Ramos (cell line): ENCODE measurements around the gene CAV1.

ENCODE experiments used
- in situ Hi-C: fragments of 300-500 bp; cut with MboI; formaldehyde crosslinking; loops from one replicate; pipeline ENCODE4 v1.14.3; 2022; ENCODE audit warnings: low sequenced_read_pairs; ENCODE audit not compliant: unreplicated experiment

The CAV1 gene

GRCh38 chr7:116552602-116553001, 27.8 kb downstream of the CAV1 start:
- in situ Hi-C loops = no loop called here

GRCh38 chr7:116553168-116553964, 28.5 kb downstream of the CAV1 start:
- in situ Hi-C loops = no loop called here

GRCh38 chr7:116554436-116554835, 29.6 kb downstream of the CAV1 start:
- in situ Hi-C loops = no loop called here

DNA sequence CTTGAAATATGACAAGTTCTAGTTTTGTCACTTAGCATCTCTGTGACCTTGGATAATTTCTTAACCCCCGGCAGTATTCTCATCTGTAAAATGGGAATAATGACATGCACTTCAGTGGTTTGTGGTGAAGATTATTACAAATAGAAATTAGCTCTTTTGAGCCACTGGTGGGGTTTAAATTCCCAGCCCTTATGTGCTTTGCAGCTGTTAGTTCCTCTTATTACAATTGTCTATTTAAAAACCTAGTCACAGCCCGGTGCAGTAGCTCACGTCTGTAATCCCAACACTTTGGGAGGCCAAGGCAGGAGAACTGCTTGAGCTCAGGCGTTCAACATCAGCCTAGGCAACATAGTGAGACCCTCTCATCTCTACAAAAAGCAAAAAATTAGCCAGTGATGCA, 30.1 kb downstream of the CAV1 start:
- in situ Hi-C loops = no loop called here

- in situ Hi-C loops = no loop called here
Observed at GRCh38 chr7:116557066-116557585, 32.3 kb downstream of the CAV1 start.

DNA sequence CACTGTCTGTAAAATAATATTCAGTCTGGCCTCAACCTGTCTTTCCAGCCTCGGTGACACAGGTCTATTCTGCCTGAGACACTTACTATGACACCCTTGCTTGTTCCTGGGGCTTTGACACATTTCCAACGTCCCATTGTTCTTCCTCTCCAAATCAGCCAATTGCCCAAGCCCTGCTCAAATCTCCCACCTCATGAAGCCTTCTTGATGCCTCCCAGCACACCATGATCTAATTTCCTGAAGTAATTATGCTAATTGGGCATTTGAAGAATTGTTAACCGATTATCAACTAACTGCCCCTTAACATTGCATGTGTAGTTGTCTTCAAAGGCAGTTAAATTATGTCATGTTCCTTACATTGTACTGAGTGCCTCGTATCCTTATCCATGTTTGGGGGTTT, 33.1 kb downstream of the CAV1 start:
- in situ Hi-C loops = no loop called here

DNA sequence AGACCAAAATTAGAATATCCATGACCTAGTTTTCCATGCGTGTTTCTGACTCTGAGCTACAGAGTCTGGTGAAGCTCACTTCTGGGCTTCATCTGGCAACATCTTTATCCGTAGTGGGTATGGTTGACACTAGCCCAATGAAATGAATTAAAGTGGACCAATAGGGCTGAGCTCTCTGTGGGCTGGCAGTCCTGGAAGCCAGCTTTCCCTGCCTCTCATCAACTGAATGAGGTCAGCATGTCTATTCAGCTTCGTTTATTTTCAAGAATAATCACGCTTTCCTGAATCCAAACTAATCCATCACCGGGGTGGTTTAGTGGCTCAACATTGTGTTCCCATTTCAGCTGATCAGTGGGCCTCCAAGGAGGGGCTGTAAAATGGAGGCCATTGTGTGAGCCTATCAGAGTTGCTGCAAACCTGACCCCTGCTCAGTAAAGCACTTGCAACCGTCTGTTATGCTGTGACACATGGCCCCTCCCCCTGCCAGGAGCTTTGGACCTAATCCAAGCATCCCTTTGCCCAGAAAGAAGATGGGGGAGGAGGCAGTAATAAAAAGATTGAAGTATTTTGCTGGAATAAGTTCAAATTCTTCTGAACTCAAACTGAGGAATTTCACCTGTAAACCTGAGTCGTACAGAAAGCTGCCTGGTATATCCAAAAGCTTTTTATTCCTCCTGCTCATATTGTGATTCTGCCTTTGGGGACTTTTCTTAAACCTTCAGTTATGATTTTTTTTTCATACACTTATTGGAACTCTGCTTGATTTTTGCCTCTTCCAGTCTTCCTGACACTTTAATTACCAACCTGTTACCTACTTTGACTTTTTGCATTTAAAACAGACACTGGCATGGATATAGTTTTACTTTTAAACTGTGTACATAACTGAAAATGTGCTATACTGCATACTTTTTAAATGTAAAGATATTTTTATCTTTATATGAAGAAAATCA, 35.5 kb downstream of the CAV1 start:
- in situ Hi-C loops = no loop called here

DNA sequence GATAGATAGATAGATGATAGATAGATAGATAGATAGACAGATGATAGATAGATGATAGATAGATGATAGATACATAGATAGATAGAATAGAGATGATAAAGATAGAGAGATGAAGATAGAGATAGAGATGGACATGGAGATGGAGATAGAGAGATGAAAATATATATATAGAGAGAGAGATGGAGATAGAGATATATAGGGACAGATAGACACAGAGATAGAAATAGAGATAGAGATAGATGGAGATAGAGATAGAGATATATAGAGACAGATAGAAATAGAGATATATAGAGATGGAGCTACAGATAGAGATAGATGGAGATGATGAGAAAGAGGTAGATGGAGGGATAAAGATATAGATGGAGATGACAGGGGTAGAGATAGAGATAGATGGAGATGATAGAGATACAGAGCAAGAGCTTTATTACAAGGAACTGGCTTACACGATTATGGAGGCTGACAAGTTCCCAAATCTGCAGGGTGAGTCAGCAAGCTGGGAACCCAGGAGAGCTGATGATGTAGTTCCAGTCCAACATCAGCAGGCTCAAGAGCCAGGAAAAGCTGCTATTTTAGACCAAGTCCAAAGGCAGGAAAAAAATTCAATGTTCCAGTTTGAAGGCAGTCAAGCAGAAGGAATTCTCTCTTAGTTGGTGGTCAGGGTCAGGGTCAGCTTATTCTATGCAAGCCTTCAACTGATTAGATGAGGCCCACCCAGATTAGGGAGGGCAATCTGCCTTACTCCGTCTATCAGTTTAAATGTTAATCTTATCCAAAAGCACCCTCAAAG, 37.1 kb downstream of the CAV1 start:
- in situ Hi-C loops = no loop called here

DNA sequence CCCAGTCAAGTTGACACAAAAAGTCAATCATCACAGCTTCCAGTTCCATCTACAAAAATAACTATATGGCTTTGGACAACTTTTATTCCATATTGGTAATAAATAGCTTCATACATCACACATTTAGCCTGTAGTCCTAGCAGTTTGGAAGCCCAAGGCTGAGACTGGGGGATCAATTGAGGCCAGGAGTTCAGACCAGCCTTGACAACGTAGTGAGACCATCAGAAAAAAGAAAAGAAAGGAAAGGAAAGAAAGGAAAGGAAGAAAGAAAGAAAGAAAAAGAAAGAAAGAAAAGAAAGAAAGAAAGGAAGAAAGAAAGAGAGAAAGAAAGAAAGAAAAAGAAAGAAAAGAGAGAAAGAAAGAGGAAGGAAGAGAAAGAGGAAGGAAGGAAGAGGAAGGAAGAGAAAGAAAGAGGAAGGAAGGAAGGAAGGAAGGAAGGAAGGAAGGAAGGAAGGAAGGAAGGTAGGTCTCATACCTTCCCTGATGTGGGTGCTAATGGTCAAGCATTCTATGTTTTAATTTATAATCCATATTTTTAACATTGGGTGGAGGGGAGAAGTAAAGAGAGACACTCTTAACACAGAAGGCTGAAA, 37.8 kb downstream of the CAV1 start:
- in situ Hi-C loops = no loop called here

GRCh38 chr7:116565981-116566380, 41.1 kb downstream of the CAV1 start:
- in situ Hi-C loops = no loop called here

GRCh38 chr7:116566666-116567065, 41.8 kb downstream of the CAV1 start:
- in situ Hi-C loops = no loop called here

GRCh38 chr7:116569737-116570136, 44.9 kb downstream of the CAV1 start:
- in situ Hi-C loops = no loop called here

DNA sequence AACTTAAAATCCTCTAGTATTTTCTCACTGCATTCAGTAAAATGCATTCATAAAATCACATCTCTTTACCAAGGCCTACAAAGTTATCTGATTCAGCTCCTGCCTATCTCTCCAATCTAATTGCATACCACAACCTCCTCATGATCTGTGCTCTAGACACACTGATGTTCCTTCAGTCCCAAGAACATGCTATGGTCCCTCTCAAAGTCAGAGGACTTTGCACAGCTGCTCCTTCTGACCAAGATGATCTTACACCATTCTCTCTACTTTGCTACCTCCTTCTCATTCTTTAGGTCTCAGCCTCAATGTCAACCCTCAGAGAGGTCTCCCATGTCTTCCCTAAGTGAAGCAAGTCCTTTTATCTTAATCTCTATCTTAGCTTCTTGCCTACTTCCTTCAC, 45.5 kb downstream of the CAV1 start:
- in situ Hi-C loops = no loop called here

GRCh38 chr7:116571037-116571436, 46.2 kb downstream of the CAV1 start:
- in situ Hi-C loops = no loop called here

GRCh38 chr7:116571552-116571951, 46.7 kb downstream of the CAV1 start:
- in situ Hi-C loops = no loop called here

DNA sequence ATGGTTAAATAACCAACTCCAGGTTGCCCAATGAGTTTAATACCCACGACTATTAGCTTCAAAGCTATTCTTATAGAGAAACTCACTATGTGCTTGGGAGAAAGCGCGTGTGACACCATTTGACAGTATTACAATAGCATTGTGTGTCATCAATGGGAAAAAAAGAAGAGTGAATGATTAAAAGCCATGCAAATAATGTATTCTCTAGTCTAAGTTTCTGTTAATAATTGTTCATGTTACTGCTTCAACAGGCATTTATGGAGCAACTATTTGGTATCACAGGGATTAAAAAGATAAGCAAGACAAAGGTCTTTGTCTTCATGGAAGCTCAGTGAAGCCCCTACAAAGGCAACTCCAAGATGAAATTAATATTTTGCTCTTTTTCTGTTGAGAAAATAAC, 47.2 kb downstream of the CAV1 start:
- in situ Hi-C loops = no loop called here

GRCh38 chr7:116573541-116573940, 48.7 kb downstream of the CAV1 start:
- in situ Hi-C loops = no loop called here

- in situ Hi-C loops = no loop called here
Observed at GRCh38 chr7:116574025-116574822, 49.4 kb downstream of the CAV1 start.

- in situ Hi-C loops = no loop called here
Observed at GRCh38 chr7:116575853-116576252, 51.0 kb downstream of the CAV1 start.
